ENCODE data around the gene CDC16.
"Not testable (repeated sequence)": the region's sequence is repeated elsewhere in the genome, so short reads cannot be mapped to it uniquely, and the experiment has no call there.

Gene CDC16

GRCh38 chr13:114243971-114244370, 9.3 kb downstream of the CDC16 start:
- Histone ChIP-seq H3K27ac (ENCODE audit: low read depth, low read length) (no peak overlapping the region), H3K4me3 (ENCODE audit: low read depth, low read length) (no peak overlapping the region), H3K9ac (ENCODE audit: low read length) (no peak overlapping the region), H3K4me1 (ENCODE audit: control insufficient read depth, insufficient read depth, low read length) (no peaks in the 10 kb centered on the region), H3K27me3 (ENCODE audit: control insufficient read depth, insufficient read depth, low read length) (no peaks in the 10 kb centered on the region), H3K9me3 (ENCODE audit: control insufficient read depth, insufficient read depth, low read depth, low read length) (no peaks in the 10 kb centered on the region), H3K36me3 (ENCODE audit: control insufficient read depth, insufficient read depth, low read length) (peaks cover 100% of the 10 kb centered on the region)

GRCh38 chr13:114244637-114245036, 9.9 kb downstream of the CDC16 start:
- Histone ChIP-seq H3K4me3 (ENCODE audit: low read depth, low read length) (no peak overlapping the region), H3K36me3 (ENCODE audit: control insufficient read depth, insufficient read depth, low read length) (peaks cover 100% of the 10 kb centered on the region), H3K27ac (ENCODE audit: low read depth, low read length) (no peak overlapping the region), H3K27me3 (ENCODE audit: control insufficient read depth, insufficient read depth, low read length) (no peaks in the 10 kb centered on the region), H3K4me1 (ENCODE audit: control insufficient read depth, insufficient read depth, low read length) (no peaks in the 10 kb centered on the region), H3K9ac (ENCODE audit: low read length) (no peak overlapping the region), H3K9me3 (ENCODE audit: control insufficient read depth, insufficient read depth, low read depth, low read length) (no peaks in the 10 kb centered on the region)

GRCh38 chr13:114248011-114248410, 13.3 kb downstream of the CDC16 start:
- Histone ChIP-seq H3K9me3 (ENCODE audit: control insufficient read depth, insufficient read depth, low read depth, low read length) (no peaks in the 10 kb centered on the region), H3K36me3 (ENCODE audit: control insufficient read depth, insufficient read depth, low read length) (peaks cover 100% of the 10 kb centered on the region), H3K4me1 (ENCODE audit: control insufficient read depth, insufficient read depth, low read length) (no peaks in the 10 kb centered on the region), H3K27me3 (ENCODE audit: control insufficient read depth, insufficient read depth, low read length) (no peaks in the 10 kb centered on the region), H3K27ac (ENCODE audit: low read depth, low read length) (no peak overlapping the region), H3K9ac (ENCODE audit: low read length) (no peak overlapping the region), H3K4me3 (ENCODE audit: low read depth, low read length) (no peak overlapping the region)

GRCh38 chr13:114249077-114249476, 14.4 kb downstream of the CDC16 start:
- Histone ChIP-seq H3K9me3 (ENCODE audit: control insufficient read depth, insufficient read depth, low read depth, low read length) (no peaks in the 10 kb centered on the region), H3K27ac (ENCODE audit: low read depth, low read length) (no peak overlapping the region), H3K4me1 (ENCODE audit: control insufficient read depth, insufficient read depth, low read length) (no peaks in the 10 kb centered on the region), H3K27me3 (ENCODE audit: control insufficient read depth, insufficient read depth, low read length) (no peaks in the 10 kb centered on the region), H3K9ac (ENCODE audit: low read length) (no peak overlapping the region), H3K36me3 (ENCODE audit: control insufficient read depth, insufficient read depth, low read length) (peaks cover 98% of the 10 kb centered on the region), H3K4me3 (ENCODE audit: low read depth, low read length) (no peak overlapping the region)

GRCh38 chr13:114251639-114252440, 17.1 kb downstream of the CDC16 start:
- peaks cover 90% of the 10 kb centered on the region for H3K36me3 ChIP-seq (ENCODE audit: control insufficient read depth, insufficient read depth, low read length)
- H3K9ac ChIP-seq (ENCODE audit: low read length); H3K27ac ChIP-seq (ENCODE audit: low read depth, low read length): not testable (repeated sequence)

GRCh38 chr13:114256547-114256946, 21.9 kb downstream of the CDC16 start:
- H3K4me3 ChIP-seq (ENCODE audit: low read depth, low read length) = no peak overlapping the region
- H3K36me3 ChIP-seq (ENCODE audit: control insufficient read depth, insufficient read depth, low read length) = peaks cover 85% of the 10 kb centered on the region
- no peaks in the 10 kb centered on the region for H3K27me3 ChIP-seq (ENCODE audit: control insufficient read depth, insufficient read depth, low read length)
- H3K9ac ChIP-seq (ENCODE audit: low read length) = no peak overlapping the region
- H3K4me1 ChIP-seq (ENCODE audit: control insufficient read depth, insufficient read depth, low read length) = peaks cover 28% of the 10 kb centered on the region
- no peaks in the 10 kb centered on the region for H3K9me3 ChIP-seq (ENCODE audit: control insufficient read depth, insufficient read depth, low read depth, low read length)
- peak overlapping the region; percentile 70; the same call in 1 of the 2 replicates for H3K27ac ChIP-seq (ENCODE audit: low read depth, low read length)

More at GRCh38 chr13:114251639-114252440, 17.1 kb downstream of the CDC16 start:
- not testable (repeated sequence) for H3K4me3 ChIP-seq (ENCODE audit: low read depth, low read length); H3K9me3 ChIP-seq (ENCODE audit: control insufficient read depth, insufficient read depth, low read depth, low read length); H3K27me3 ChIP-seq (ENCODE audit: control insufficient read depth, insufficient read depth, low read length)
- H3K4me1 ChIP-seq (ENCODE audit: control insufficient read depth, insufficient read depth, low read length) = peaks cover 14% of the 10 kb centered on the region

- H3K9ac ChIP-seq (ENCODE audit: low read length) = no peak overlapping the region
- peaks cover 28% of the 10 kb centered on the region for H3K4me1 ChIP-seq (ENCODE audit: control insufficient read depth, insufficient read depth, low read length)
- peaks cover 83% of the 10 kb centered on the region for H3K36me3 ChIP-seq (ENCODE audit: control insufficient read depth, insufficient read depth, low read length)
- no peaks in the 10 kb centered on the region for H3K27me3 ChIP-seq (ENCODE audit: control insufficient read depth, insufficient read depth, low read length)
- peak overlapping the region; percentile 70 for H3K27ac ChIP-seq (ENCODE audit: low read depth, low read length)
- H3K4me3 ChIP-seq (ENCODE audit: low read depth, low read length) = no peak overlapping the region
- H3K9me3 ChIP-seq (ENCODE audit: control insufficient read depth, insufficient read depth, low read depth, low read length) = no peaks in the 10 kb centered on the region
These were observed 22.3 kb downstream of the CDC16 start for GRCh38 chr13:114257014-114257413.

GRCh38 chr13:114258589-114258988, 23.9 kb downstream of the CDC16 start:
- H3K27me3 ChIP-seq (ENCODE audit: control insufficient read depth, insufficient read depth, low read length) = no peaks in the 10 kb centered on the region
- no peak overlapping the region for H3K9ac ChIP-seq (ENCODE audit: low read length)
- H3K4me3 ChIP-seq (ENCODE audit: low read depth, low read length) = no peak overlapping the region
- H3K27ac ChIP-seq (ENCODE audit: low read depth, low read length) = 0 out of 2 replicates have a peak overlapping the region, but pooled peaks have one; percentile 24
- H3K9me3 ChIP-seq (ENCODE audit: control insufficient read depth, insufficient read depth, low read depth, low read length) = no peaks in the 10 kb centered on the region
- H3K4me1 ChIP-seq (ENCODE audit: control insufficient read depth, insufficient read depth, low read length) = peaks cover 28% of the 10 kb centered on the region
- peaks cover 84% of the 10 kb centered on the region for H3K36me3 ChIP-seq (ENCODE audit: control insufficient read depth, insufficient read depth, low read length)

GRCh38 chr13:114259374-114259773, 24.7 kb downstream of the CDC16 start:
- peaks cover 28% of the 10 kb centered on the region for H3K4me1 ChIP-seq (ENCODE audit: control insufficient read depth, insufficient read depth, low read length)
- no peak overlapping the region for H3K9ac ChIP-seq (ENCODE audit: low read length)
- no peaks in the 10 kb centered on the region for H3K27me3 ChIP-seq (ENCODE audit: control insufficient read depth, insufficient read depth, low read length)
- peaks cover 84% of the 10 kb centered on the region for H3K36me3 ChIP-seq (ENCODE audit: control insufficient read depth, insufficient read depth, low read length)
- no peak overlapping the region for H3K4me3 ChIP-seq (ENCODE audit: low read depth, low read length)
- H3K27ac ChIP-seq (ENCODE audit: low read depth, low read length) = no peak overlapping the region
- H3K9me3 ChIP-seq (ENCODE audit: control insufficient read depth, insufficient read depth, low read depth, low read length) = no peaks in the 10 kb centered on the region

GRCh38 chr13:114259974-114260373, 25.3 kb downstream of the CDC16 start:
- Histone ChIP-seq H3K9me3 (ENCODE audit: control insufficient read depth, insufficient read depth, low read depth, low read length) (no peaks in the 10 kb centered on the region), H3K9ac (ENCODE audit: low read length) (no peak overlapping the region), H3K27me3 (ENCODE audit: control insufficient read depth, insufficient read depth, low read length) (no peaks in the 10 kb centered on the region), H3K36me3 (ENCODE audit: control insufficient read depth, insufficient read depth, low read length) (peaks cover 84% of the 10 kb centered on the region), H3K4me3 (ENCODE audit: low read depth, low read length) (no peak overlapping the region), H3K27ac (ENCODE audit: low read depth, low read length) (no peak overlapping the region), H3K4me1 (ENCODE audit: control insufficient read depth, insufficient read depth, low read length) (peaks cover 28% of the 10 kb centered on the region)

- Histone ChIP-seq H3K4me3 (ENCODE audit: low read depth, low read length) (no peak overlapping the region), H3K36me3 (ENCODE audit: control insufficient read depth, insufficient read depth, low read length) (peaks cover 84% of the 10 kb centered on the region), H3K9me3 (ENCODE audit: control insufficient read depth, insufficient read depth, low read depth, low read length) (no peaks in the 10 kb centered on the region), H3K27ac (ENCODE audit: low read depth, low read length) (no peak overlapping the region), H3K9ac (ENCODE audit: low read length) (no peak overlapping the region), H3K27me3 (ENCODE audit: control insufficient read depth, insufficient read depth, low read length) (no peaks in the 10 kb centered on the region), H3K4me1 (ENCODE audit: control insufficient read depth, insufficient read depth, low read length) (peaks cover 24% of the 10 kb centered on the region)
These were observed 26.1 kb downstream of the CDC16 start for GRCh38 chr13:114260814-114261213.
